Measurements from ENCODE around the gene SEC24D. TPM values are rescaled to one million over a fixed set of nuclear protein-coding genes. Genes with fewer than 3 reads are reported as not detected.
"Not testable (repeated sequence)": the region's sequence is repeated elsewhere in the genome, so short reads cannot be mapped to it uniquely, and the experiment has no call there.

The SEC24D gene
- total and polyA plus RNA-seq, 11 donors: 3.1 to 36.4 (median 14.8) TPM

DNA sequence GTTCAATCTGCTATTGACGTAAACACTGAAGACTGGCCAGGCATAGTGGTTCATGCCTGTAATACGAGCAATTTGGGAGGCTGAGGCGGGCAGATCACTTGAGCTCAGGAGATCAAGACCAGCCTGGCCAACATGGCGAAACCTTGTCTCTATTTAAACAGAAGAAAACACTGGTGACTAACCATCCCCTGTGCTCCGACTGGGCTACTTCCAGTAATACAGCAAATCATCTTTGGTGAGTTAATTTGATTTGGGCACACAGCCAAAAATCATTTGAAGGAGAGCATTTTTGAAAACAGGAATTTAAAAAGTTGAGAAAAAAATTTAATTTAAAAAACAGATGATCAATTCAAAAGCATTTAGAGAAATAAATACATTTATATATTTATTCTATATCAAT, 52.0 kb downstream of the SEC24D start:
- ATAC-seq (peak in 1 of 4 donors; percentile 59), DNase-seq (peak in 2 of 5 donors; percentile 22 to 34)
- Histone ChIP-seq H3K9me3 (no peaks in the 10 kb centered on the region), H3K4me3 (no peak overlapping the region), H3K27ac (no peak overlapping the region), H3K36me3 (peaks cover 0 to 37% (median 18%) of the 10 kb centered on the region in 9 donors), H3K4me1 (peaks cover 0 to 46% (median 11%) of the 10 kb centered on the region in 12 donors), H3K27me3 (no peaks in the 10 kb centered on the region)
- TF ChIP-seq, protein P1, sequence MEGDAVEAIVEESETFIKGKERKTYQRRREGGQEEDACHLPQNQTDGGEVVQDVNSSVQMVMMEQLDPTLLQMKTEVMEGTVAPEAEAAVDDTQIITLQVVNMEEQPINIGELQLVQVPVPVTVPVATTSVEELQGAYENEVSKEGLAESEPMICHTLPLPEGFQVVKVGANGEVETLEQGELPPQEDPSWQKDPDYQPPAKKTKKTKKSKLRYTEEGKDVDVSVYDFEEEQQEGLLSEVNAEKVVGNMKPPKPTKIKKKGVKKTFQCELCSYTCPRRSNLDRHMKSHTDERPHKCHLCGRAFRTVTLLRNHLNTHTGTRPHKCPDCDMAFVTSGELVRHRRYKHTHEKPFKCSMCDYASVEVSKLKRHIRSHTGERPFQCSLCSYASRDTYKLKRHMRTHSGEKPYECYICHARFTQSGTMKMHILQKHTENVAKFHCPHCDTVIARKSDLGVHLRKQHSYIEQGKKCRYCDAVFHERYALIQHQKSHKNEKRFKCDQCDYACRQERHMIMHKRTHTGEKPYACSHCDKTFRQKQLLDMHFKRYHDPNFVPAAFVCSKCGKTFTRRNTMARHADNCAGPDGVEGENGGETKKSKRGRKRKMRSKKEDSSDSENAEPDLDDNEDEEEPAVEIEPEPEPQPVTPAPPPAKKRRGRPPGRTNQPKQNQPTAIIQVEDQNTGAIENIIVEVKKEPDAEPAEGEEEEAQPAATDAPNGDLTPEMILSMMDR (IDR thresholded peaks at IDR 0.05): no peak
- TF ChIP-seq POLR2A (IDR thresholded peaks at IDR 0.05): no peak
- 82 to 89% (median 85%) methylated on average over 5 of the region's 5 CpGs for WGBS, 4 donors
- intact Hi-C loops (cut with DNase I): no loop called here

DNA sequence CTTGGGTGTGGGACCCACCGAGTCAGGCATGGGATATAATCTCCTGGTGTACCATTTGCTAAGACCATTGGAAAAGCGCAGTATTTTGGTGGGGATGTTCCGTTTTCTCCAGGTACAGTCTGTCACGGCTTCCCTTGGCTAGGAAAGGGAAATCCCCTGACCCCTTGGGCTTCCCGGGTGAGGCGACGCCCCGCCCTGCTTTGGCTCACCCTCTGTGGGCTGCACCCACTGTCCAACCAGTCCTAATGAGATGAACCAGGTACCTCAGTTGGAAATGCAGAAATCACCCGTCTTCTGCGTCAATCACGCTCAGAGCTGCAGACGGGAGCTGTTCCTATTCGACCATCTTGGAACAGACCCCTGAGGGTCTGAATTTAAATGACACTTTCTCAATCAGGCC, 53.0 kb downstream of the SEC24D start:
- ATAC-seq, H3K4me3 ChIP-seq: not testable (repeated sequence)

DNA sequence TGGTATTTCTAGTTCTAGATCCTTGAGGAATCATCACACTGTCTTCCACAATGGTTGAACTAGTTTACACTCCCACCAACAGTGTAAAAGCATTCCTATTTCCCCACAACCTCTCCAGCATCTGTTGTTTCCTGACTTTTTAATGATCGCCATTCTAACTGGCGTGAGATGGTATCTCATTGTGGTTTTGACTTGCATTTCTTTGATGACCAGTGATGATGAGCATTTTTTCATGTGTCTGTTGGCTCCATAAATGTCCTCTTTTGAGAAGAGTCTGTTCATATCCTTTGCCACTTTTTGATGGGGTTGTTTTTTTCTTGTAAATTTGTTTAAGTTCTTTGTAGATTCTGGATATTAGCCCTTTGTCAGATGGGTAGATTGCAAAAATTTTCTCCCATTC, 58.3 kb downstream of the SEC24D start:
- WGBS, 4 donors: 96 to 99% (median 99%) methylated on average over 2 of the region's 2 CpGs
- not testable (repeated sequence) for ATAC-seq, H3K4me3 ChIP-seq, H3K27ac ChIP-seq, H3K27me3 ChIP-seq, DNase-seq
- Histone ChIP-seq H3K36me3 (peaks cover 0 to 11% (median 6%) of the 10 kb centered on the region in 9 donors), H3K4me1 (peaks cover 0 to 46% (median 30%) of the 10 kb centered on the region in 12 donors), H3K9me3 (peaks cover 0 to 13% (median 0%) of the 10 kb centered on the region in 12 donors)
- intact Hi-C loops (cut with DNase I): loop anchor here in 1 of 10 donors (10.0 kb wide), 1 partner anchor 507 kb away; no protein-coding TSS in a partner anchor

More for the DNA sequence above, 53.0 kb downstream of the SEC24D start:
- 94 to 98% (median 96%) methylated on average over 13 of the region's 13 CpGs for WGBS, 4 donors
- H3K27ac ChIP-seq; intact Hi-C loops (cut with DNase I); DNase-seq; H3K27me3 ChIP-seq; H3K9me3 ChIP-seq: not testable (repeated sequence)
- peaks cover 0 to 37% (median 9%) of the 10 kb centered on the region in 12 donors for H3K4me1 ChIP-seq
- peaks cover 0 to 27% (median 17%) of the 10 kb centered on the region in 9 donors for H3K36me3 ChIP-seq

DNA sequence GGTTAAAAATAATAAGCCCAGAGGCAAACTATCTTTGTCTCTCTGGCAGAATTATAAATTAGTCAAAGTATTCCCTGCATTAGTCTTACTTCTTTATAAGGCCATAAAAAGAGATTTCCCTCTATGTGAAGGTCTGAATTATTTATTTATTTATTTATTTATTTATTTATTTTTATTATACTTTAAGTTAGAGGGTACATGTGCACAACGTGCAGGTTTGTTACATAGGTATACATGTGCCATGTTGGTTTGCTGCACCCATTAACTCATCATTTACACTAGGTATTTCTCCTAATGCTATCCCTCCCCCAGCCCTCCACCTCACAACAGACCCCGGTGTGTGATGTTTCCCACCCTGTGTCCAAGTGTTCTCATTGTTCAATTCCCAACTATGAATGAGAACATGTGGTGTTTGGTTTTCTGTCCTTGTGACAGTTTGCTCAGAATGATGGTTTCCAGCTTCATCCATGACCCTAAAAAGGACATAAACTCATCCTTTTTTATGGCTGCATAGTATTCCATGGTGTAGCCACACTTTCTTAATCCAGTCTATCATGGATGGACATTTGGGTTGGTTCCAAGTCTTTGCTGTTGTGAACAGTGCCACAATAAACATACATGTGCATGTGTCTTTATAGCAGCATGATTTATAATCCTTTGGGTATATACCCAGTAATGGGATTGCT, 58.8 kb downstream of the SEC24D start:
- WGBS, 4 donors: 74 to 91% (median 87%) methylated on average over 2 of the region's 2 CpGs
- not testable (repeated sequence) for H3K27me3 ChIP-seq, ATAC-seq, H3K36me3 ChIP-seq, DNase-seq, H3K4me3 ChIP-seq
- intact Hi-C loops (cut with DNase I): loop anchor here in 1 of 10 donors (10.0 kb wide), 1 partner anchor 508 kb away; no protein-coding TSS in a partner anchor
- Histone ChIP-seq H3K9me3 (peaks cover 0 to 13% (median 0%) of the 10 kb centered on the region in 12 donors), H3K27ac (peak overlapping the region in 2 of 12 donors; percentile 1 to 15), H3K4me1 (peaks cover 0 to 51% (median 35%) of the 10 kb centered on the region in 12 donors)

DNA sequence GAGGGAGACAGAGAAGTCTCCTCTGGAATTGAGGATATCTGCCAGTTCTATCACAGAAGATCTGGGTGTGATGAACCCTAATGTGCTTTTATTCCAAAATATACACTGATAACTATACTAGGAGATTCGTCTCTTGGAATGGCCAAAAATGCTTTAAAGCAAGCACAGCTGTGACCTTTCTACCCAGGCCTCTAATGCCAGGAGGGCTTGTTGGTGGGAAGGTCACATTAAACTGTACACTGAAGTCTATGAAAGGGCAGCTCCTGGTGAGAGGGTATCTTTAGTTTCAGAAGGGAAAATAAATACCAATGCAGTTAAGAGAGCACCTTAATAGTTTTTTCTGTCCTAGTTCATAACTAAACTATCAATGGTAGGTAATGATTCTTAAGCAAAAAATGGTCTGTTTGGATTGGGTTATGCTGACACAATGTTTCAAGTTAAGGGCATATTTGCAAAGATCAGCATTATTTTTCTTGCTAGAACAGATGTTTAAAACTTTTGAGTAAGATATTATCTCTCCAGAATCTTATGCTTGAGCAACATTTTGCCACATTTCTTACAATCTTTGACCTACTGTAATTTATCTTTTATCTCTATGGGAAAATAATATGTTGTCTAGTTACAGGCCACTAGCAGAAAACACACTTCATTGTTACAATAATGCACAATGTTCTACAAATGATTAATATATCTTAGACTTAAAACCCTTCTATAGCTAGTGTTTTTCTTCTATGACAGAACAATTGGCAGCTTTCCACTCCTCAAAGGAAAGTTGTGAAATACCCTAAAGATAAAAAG, 59.6 kb downstream of the SEC24D start:
- peak in 3 of 4 donors; percentile 18 to 56 (median 34) for ATAC-seq
- TF ChIP-seq POLR2A (IDR thresholded peaks at IDR 0.05): no peak
- TF ChIP-seq, protein P1 (IDR thresholded peaks at IDR 0.05): no peak
- intact Hi-C loops (cut with DNase I): loop anchor here in 1 of 10 donors (10.0 kb wide), 1 partner anchor 508 kb away; no protein-coding TSS in a partner anchor

More for the DNA sequence above, 59.6 kb downstream of the SEC24D start:
- H3K9me3 ChIP-seq: peaks cover 0 to 13% (median 0%) of the 10 kb centered on the region in 12 donors
- DNase-seq: no peak
- no peaks in the 10 kb centered on the region for H3K27me3 ChIP-seq
- H3K36me3 ChIP-seq: peaks cover 0 to 1% (median 0%) of the 10 kb centered on the region in 9 donors
- H3K4me3 ChIP-seq: no peak overlapping the region
- H3K27ac ChIP-seq: peak overlapping the region in 8 of 12 donors; percentile 1 to 57 (median 14)
- peaks cover 4 to 59% (median 42%) of the 10 kb centered on the region in 12 donors for H3K4me1 ChIP-seq
- WGBS, 4 donors: 35 to 65% (median 47%) methylated on average over 1 of the region's 1 CpG

Measured in heart left ventricle (tissue), 16 donors.